Measurements from ENCODE around the gene ANKRD44. TPM values are rescaled to one million over a fixed set of nuclear protein-coding genes. Genes with fewer than 3 reads are reported as not detected.

ANKRD44 gene
- total RNA-seq, 4 donors from 2014 or later: 11.0 to 25.8 (median 23.9) TPM

DNA sequence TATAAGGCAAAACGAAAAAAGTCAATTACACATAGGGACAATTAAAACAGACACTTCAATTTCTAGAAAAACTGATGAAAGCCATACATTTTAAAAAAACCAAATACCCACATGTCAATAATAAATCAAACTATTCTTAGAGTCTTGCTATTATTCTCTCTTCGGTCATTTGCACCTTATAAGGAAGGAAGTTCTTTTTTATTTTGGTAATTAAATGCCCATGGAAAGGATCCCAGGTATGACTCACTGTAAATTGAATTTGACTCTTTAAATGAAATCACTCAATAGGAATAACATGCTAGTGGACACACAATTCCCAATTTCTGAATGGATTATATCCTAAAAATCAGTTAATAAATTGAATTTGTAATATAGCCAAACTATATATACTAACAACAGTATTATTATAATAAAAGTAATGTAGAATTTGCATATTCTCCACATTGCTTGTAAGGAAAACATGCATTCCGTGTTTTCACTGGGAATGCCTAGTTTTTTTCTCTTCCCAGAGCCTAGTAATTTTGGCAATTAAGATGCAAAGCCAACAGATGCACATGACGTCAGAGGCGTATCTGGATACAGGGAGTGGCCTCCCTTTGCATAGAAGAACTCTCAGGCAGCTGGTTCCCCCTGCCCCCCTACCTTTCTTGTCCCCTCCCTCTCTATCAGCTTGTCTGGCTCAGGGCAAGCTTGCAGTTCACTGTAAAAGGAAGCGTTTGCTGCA, 230.6 kb downstream of the ANKRD44 start:
- H3K4me1 ChIP-seq: no peaks in the 10 kb centered on the region
- no peaks in the 10 kb centered on the region for H3K36me3 ChIP-seq
- 83 to 90% methylated on average over 6 of the region's 6 CpGs for WGBS, 2 donors
- intact Hi-C loops (cut with DNase I): no loop called here
- H3K27ac ChIP-seq: no peak overlapping the region
- no peak overlapping the region for H3K4me3 ChIP-seq (replicated peaks in 1 of 3)
- no peaks in the 10 kb centered on the region for H3K27me3 ChIP-seq
- TF ChIP-seq, protein P1, sequence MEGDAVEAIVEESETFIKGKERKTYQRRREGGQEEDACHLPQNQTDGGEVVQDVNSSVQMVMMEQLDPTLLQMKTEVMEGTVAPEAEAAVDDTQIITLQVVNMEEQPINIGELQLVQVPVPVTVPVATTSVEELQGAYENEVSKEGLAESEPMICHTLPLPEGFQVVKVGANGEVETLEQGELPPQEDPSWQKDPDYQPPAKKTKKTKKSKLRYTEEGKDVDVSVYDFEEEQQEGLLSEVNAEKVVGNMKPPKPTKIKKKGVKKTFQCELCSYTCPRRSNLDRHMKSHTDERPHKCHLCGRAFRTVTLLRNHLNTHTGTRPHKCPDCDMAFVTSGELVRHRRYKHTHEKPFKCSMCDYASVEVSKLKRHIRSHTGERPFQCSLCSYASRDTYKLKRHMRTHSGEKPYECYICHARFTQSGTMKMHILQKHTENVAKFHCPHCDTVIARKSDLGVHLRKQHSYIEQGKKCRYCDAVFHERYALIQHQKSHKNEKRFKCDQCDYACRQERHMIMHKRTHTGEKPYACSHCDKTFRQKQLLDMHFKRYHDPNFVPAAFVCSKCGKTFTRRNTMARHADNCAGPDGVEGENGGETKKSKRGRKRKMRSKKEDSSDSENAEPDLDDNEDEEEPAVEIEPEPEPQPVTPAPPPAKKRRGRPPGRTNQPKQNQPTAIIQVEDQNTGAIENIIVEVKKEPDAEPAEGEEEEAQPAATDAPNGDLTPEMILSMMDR (IDR thresholded peaks at IDR 0.05): no peak
- TF ChIP-seq POLR2A (IDR thresholded peaks at IDR 0.05): no peak
- no peaks in the 10 kb centered on the region for H3K9me3 ChIP-seq
- DNase-seq: no peak

GRCh38 chr2:197079414-197079813, 231.2 kb downstream of the ANKRD44 start:
- intact Hi-C loops (cut with DNase I): no loop called here
- Histone ChIP-seq H3K27me3 (no peaks in the 10 kb centered on the region), H3K27ac (no peak overlapping the region), H3K4me1 (no peaks in the 10 kb centered on the region), H3K36me3 (no peaks in the 10 kb centered on the region), H3K9me3 (no peaks in the 10 kb centered on the region), H3K4me3 (replicated peaks in 1 of 3) (no peak overlapping the region)
- TF ChIP-seq POLR2A (IDR thresholded peaks at IDR 0.05): no peak
- TF ChIP-seq, protein P1 (IDR thresholded peaks at IDR 0.05): no peak
- 61 to 64% methylated on average over 3 of the region's 3 CpGs for WGBS, 2 donors
- DNase-seq: no peak

DNA sequence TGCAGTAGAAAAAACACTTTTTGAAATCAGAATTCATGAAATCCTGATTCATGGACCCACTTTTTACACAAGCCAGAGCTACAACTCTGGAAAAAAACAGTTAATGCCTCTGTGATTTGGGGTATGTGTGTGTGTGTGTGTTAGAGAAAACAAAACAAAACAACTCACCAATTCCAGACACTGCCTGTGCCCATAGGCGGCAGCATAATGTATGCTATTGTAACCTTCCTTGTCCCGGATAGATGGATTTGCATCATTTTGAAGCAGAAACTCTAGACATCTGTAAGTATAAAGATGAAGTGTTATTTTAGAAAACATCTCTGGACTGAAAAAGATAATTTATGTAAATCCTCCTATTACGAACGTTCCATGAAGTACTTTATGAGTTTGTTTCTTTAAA, 232.0 kb downstream of the ANKRD44 start:
- WGBS, 2 donors: 91 to 93% methylated on average over 4 of the region's 4 CpGs
- Histone ChIP-seq H3K27me3 (no peaks in the 10 kb centered on the region), H3K36me3 (no peaks in the 10 kb centered on the region), H3K27ac (no peak overlapping the region), H3K9me3 (no peaks in the 10 kb centered on the region), H3K4me1 (peaks cover 0 to 5% of the 10 kb centered on the region in 2 donors), H3K4me3 (replicated peaks in 1 of 3) (no peak overlapping the region)
- TF ChIP-seq POLR2A (IDR thresholded peaks at IDR 0.05): no peak
- TF ChIP-seq, protein P1 (IDR thresholded peaks at IDR 0.05): no peak
- no peak for DNase-seq
- intact Hi-C loops (cut with DNase I): no loop called here

- TF ChIP-seq POLR2A (IDR thresholded peaks at IDR 0.05): no peak
- TF ChIP-seq, protein P1 (IDR thresholded peaks at IDR 0.05): no peak
- no peaks in the 10 kb centered on the region for H3K27me3 ChIP-seq
- peaks cover 0 to 5% of the 10 kb centered on the region in 2 donors for H3K4me1 ChIP-seq
- H3K9me3 ChIP-seq: no peaks in the 10 kb centered on the region
- no peak overlapping the region for H3K27ac ChIP-seq
- DNase-seq: no peak
- intact Hi-C loops (cut with DNase I): no loop called here
- H3K4me3 ChIP-seq (replicated peaks in 1 of 3): no peak overlapping the region
- no peaks in the 10 kb centered on the region for H3K36me3 ChIP-seq
- WGBS, 2 donors: 55 to 75% methylated on average over 2 of the region's 2 CpGs
These were observed 233.2 kb downstream of the ANKRD44 start for GRCh38 chr2:197077336-197077735.

DNA sequence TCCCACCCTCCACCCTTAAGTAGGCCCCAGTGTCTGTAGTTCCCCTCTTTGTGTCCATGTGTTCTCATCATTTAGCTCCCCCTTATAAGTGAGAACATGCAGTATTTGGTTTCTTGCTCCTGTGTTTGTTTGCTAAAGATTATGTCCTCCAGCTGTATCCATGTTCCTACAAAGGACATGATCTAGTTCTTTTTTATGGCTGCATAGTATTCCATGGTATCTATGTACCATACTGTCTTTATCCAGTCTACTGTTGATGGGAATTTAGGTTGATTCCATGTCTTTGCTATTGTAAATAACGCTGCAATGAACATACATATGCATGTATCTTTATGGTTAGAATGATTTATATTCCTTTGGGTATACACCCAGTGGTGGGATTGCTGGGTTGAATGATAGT, 233.9 kb downstream of the ANKRD44 start:
- Histone ChIP-seq H3K36me3 (no peaks in the 10 kb centered on the region), H3K9me3 (no peaks in the 10 kb centered on the region), H3K4me3 (replicated peaks in 1 of 3) (no peak overlapping the region), H3K4me1 (peaks cover 0 to 5% of the 10 kb centered on the region in 2 donors), H3K27me3 (no peaks in the 10 kb centered on the region), H3K27ac (no peak overlapping the region)
- TF ChIP-seq, protein P1 (IDR thresholded peaks at IDR 0.05): no peak
- no peak for TF ChIP-seq POLR2A (IDR thresholded peaks at IDR 0.05)
- intact Hi-C loops (cut with DNase I): no loop called here
- 0% methylated on average over 1 of the region's 1 CpG for WGBS, 2 donors
- DNase-seq: no peak
